HG02678 (cell line): ENCODE data around the gene PDK3.
A peak's percentile ranks its signal among the peaks of the same experiment; 100 is the strongest.

Source experiments
- ATAC-seq: cut with Tn5 transposase; IDR thresholded peaks from one replicate; pipeline ENCODE4 v1.9.1; 2021; ENCODE audit warnings: mild to moderate bottlenecking, moderate library complexity; ENCODE audit not compliant: unreplicated experiment

PDK3 gene

GRCh38 chrX:24464836-24465531, at the start of gene PDK3:
PDK3 (plus strand) TSS chrX:24465286; CDS start chrX:24465456, 170 bp downstream.
- ATAC-seq, result peak; percentile 95

- no peak for ATAC-seq
Observed at GRCh38 chrX:24415921-24416320, 49.2 kb upstream of the PDK3 start.

DNA sequence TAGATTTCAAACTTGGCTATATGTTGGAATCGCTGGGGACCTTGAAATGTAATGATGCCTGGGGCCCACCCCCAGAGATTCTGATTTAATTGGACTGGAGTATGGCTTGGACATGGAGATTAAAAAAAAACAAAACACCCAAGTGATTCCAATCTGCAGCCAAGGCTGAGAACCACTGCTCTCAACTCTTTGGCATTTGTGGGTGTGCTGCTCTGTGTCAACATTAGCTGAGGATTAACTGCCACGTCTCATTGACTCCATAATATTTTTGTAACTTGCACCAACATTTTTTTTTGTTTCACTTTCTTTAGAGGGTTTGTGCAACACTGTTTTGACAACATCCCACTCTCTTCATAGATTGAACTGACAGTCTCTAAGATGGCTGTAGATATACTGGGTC, 41.1 kb upstream of the PDK3 start:
- ATAC-seq, result no peak

DNA sequence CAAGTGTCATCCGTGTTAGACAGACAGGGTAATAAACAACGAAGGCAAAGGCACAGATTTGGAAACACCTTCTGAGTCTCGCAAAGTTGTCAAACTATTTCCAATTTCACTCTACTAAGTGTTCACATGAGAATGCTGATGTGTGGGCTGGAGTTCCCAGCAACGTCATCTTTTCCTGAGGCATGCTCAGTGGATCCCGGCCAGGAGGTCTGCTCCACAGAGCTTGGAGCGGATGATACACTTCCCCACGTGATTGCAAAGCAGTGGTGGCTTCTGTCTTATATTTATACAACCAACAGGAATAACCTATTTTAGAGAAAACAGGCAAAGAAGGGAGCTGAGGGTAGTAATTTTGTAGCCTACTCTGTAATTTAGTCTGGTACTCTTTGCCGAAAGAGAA, 40.1 kb upstream of the PDK3 start:
- no peak for ATAC-seq

DNA sequence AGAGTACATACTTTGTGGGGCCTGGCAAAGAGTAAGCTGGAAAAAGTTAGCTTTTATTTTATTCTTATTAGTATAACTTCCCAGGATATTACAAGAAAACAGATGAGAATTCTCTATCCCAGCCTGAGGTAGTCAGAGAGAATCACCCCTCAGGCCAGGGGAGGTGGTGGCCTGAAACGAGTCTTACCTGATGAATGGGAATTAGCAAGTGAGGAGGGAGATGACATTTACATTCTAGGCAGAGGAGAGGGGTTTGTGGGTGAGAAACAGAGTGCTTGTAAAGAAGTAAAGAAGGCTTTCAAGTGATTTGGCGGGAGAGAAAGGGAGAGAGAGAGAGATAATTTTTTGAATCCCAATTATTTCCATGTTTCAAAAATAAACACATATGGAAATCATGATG, 39.3 kb upstream of the PDK3 start:
- no peak for ATAC-seq

DNA sequence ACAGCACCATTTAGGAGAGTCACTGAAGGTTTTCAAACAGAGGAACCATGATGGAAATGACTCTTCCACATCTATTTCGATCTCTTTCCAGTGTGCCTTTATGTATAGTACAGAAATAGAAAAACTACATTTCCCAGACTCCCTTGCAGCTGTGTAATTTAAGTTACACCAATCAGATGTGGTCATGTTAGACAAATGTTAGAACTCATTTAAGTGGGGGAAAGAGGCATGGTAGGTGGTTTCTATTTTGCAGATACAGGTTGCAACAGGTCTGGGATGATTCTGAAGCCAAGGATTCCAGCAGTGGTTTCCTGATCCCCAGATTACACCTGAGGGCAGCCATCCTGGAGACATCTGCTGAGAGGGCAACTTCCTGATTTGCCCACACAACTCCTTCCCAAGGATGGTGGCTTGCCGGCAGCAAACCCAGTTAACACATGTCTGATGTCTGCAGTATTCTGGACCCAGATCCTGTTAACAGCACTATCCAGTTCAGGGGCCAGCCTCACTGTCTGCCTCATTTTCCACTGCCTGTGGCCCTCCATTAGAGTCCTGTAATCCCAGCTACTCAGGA, 38.7 kb upstream of the PDK3 start:
- ATAC-seq, result no peak

- no peak for ATAC-seq
Observed at GRCh38 chrX:24426921-24427746, 38.0 kb upstream of the PDK3 start.

DNA sequence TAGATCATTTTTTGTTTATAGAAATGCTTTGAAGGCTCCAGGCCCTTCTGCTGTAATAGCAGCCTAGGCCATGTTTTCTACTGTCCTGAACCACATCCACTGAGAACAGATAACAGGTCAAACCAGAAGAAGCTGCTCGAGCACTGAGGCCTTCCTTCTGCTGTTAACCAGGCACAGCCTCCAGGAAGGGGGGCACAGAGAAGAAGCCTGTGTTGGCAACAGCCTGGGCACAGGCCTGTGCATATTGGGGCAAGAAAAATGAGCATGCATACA, 37.4 kb upstream of the PDK3 start:
- no peak for ATAC-seq

DNA sequence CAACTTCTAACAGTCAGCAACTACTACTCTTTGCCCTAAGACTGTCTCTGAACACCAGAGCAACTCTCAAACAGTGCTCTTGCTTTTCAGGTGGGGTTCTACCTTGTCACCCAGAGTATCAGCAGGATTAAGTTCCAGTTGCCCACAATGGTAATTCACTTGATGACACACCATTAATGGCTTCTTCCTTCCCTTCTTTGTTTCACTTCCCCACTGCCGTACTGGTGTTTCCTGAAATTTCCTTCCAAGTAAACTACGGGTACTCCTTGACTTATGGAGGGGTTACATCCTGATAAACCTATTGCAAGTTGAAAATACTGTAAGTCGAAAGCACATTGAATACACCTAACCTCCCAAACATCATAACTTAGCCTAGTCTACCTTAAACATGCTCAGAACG, 36.6 kb upstream of the PDK3 start:
- no peak for ATAC-seq

GRCh38 chrX:24435060-24435459, 30.0 kb upstream of the PDK3 start:
- ATAC-seq, result no peak

- no peak for ATAC-seq
Observed at GRCh38 chrX:24443918-24444317, 21.2 kb upstream of the PDK3 start.

DNA sequence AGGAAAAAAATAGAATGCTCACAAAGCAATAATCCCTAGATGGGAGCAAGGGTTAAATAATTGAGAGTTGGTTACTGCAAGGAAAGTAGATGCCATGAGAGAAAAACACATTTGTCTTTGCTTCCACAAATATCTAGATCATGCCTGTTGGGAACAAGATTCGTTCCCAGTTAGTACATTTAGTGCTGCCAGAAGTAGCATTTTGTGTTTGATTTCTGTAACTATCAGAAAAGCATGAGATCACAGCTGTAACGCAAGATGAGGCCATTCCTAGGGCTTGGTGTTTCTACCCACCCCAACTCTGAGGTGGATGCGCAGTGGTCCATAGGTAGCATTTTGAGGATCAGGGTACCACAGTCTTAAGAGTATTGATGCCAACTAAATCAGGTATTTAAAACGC, 20.4 kb upstream of the PDK3 start:
- ATAC-seq, result no peak

DNA sequence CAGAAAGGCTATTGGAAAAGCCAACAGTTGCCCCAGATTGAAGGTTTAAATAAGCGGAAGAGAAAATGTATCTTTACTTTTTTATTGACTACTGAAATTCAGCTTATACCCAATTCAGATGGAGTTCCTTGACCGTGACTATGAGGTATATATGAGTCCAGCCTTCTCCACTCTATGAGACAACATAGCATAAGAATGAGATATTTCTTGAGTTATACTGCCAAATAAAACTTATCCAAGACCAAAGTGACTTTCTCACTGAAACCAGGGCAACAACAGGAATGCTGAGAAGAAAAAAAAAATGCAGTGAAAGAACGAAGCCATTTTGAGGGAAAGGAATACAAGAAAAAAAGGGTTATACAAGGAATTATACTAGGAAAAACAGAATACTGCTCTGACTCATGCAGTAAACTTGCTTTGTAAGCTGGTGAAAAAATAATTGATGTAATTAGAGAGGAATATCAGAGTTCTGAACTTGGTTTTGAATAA, 16.3 kb upstream of the PDK3 start:
- ATAC-seq, result no peak

DNA sequence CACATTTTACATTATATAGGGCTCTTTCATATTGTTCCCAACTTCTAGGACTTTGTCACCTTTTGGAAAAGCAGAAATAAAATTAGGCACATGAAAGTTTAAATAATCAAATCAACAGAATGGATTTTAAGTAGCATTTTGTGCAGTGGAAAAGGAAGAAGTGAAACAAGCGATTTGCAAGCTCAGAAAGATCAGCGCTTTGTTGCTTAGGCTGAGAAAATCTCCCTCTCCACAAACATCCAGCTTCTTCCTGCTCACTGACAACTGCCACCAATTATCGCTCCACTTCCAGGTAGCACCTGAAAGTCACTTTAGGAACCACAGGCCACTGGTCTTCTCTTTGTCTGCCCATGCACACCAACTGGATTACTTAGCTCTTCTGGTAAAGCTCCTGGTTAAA, 2.0 kb upstream of the PDK3 start:
- ATAC-seq, result no peak

GRCh38 chrX:24464498-24464835, 619 bp upstream of the PDK3 start:
- ATAC-seq, result no peak

GRCh38 chrX:24465532-24465865, 413 bp downstream of the PDK3 start:
- peak; percentile 11 for ATAC-seq

DNA sequence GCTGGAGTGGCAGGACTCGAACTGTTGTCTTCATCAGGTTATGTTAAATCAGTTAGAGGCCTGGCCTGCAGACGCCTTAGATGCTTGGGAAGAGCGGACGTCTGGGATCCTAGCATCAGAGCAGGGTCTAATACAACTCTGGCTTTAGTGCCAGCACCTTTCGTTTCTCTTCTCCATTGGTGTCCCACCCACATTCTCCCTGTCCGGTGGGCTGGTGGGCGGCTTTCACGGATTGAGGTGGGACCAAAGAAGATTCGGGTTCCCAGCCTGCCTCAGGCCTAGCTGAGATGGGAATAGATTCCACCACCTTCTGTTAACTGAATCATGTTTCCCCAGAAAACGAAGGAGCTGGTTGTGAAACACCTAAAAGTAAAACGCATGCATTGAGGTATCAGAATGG, 939 bp downstream of the PDK3 start:
- ATAC-seq, result no peak

DNA sequence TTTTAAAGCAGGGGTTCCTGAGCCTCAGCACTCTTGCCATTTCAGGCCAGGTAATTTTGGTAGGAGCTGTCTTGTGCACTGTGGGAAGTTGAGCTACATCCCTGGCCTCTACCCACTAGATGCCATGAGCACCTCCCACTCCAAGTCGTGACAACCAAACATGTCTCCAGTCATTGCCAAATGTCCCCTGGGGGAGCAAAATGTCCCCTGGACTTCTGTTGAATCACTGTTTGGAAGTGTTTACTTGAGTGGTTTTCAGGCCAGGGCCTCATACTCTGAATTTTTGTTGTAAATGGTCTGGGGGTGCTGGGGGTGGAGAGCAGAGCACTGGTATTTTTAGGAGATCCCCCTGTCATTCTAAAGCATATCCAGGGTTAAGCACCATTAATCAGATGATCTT, 3.2 kb downstream of the PDK3 start:
- ATAC-seq, result no peak

GRCh38 chrX:24471808-24472207, 6.7 kb downstream of the PDK3 start:
- no peak for ATAC-seq

DNA sequence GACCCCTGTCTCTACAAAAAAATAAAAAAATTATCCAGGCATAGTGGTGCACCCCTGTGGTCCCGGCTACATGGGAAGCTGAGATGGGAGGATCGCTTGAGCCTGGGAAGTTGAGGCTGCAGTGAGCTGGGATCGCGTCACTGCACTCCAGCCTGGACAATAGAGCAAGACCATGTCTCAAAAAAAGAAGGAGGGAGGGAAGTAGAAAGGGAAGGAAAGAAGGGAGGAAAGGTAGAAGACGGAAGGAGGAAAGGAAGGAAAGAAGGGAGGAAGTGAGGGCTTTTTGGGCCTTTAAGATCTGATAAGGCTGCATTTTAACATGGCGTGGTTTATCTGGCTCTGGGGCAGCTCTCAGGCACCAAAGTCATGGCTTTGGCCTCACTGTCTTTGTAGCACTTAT, 10.4 kb downstream of the PDK3 start:
- no peak for ATAC-seq

DNA sequence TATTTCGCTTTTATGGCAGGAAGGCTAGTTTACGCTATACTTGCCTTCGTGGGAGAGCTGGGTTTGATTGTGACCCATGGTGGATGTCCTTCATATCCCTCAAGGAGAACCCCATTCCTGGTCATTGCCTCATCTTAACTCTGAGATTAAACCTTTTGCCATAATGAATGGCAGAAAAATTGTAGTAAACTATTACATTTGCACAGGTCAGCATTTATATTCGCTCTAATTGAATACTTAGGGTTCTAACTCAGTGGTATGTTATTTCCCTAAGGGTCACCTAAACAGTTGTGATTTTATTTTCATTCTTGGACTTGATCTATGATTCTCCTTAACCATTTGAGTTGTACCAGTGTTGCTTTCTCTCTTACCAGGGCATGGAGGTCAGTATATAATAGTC, 13.4 kb downstream of the PDK3 start:
- ATAC-seq, result no peak

- ATAC-seq, result peak; percentile 92
Observed at GRCh38 chrX:24479924-24480323, 14.8 kb downstream of the PDK3 start.
